Occipital lobe (tissue), 2 donors: ENCODE data around the gene MRPL24. TPM values are rescaled to one million over a fixed set of nuclear protein-coding genes. Genes with fewer than 3 reads are reported as not detected.

Experiments used
- DNase-seq: peaks from one replicate; lab custom pipeline; 2025; lab: John Stamatoyannopoulos, UW
- total RNA-seq: library from RNA; depleted of rRNA; stranded (reverse); fragments of >200 nt; gene quantifications from one replicate; pipeline ENCODE4 v1.2.3, GENCODE V29; 2014

Gene MRPL24
- total RNA-seq, 1 donor from 2014 or later, result 10.6 TPM

DNA sequence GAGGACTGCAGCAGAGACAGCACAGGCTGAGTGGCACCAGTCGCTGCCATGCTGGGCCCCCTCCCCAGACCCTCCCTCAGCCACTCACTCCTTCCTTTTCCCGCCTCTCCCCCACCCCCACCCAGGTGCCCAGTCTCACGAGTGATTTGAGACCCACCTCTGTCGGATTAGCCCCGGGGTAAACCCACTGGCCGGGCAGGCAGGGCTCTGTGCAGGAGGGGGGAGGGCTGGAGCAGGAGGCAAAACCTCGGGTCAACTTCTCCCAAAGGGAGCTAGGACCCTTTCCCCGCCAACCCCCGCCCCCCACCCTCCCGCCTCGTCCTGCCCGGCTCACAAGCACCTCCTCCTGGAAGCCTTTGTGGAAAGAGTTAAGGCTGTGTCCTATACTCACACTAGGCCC, 3.5 kb upstream of the MRPL24 start:
- no peak for DNase-seq

- DNase-seq, result no peak
Measured at GRCh38 chr1:156743367-156744302, 2.7 kb upstream of the MRPL24 start.

DNA sequence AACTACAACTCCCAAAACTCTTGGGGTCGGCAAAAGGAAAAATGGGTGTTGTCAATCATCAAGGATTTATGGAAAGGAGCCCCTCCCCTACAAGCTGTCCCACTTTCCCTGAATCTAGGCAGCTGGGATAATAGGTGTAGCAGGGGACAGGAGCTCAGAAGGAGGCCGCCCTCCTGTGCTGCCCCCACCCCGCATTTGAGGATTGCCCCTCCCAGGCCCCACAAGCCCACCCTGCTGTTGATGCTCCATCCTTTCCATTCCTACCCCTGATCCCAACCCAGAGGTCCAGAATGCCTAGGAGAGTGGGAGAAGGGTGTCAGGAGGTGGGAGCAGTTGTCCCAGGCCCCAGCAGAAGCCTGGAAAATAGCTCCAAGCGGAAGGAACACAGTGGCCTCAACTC, 1.9 kb upstream of the MRPL24 start:
- no peak for DNase-seq

DNA sequence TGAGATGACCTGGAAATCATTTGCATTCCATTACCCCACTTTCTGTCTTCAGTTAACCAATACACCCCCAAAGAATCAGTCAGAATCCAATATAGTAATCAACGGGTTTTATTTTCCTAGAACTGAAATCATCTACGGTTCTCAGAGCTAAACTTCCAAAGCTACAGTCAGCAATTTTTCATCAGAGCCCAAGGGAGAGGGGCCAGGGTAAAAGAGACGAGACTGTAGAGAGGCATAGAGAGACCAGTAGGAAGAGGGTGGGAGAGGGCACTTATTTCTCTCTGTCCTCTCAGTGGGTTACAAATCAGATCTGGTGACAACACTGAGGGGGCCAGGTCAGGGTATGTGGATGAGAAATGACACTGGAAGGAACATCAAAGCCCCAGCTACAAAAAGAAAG, 1.1 kb upstream of the MRPL24 start:
- no peak for DNase-seq

DNA sequence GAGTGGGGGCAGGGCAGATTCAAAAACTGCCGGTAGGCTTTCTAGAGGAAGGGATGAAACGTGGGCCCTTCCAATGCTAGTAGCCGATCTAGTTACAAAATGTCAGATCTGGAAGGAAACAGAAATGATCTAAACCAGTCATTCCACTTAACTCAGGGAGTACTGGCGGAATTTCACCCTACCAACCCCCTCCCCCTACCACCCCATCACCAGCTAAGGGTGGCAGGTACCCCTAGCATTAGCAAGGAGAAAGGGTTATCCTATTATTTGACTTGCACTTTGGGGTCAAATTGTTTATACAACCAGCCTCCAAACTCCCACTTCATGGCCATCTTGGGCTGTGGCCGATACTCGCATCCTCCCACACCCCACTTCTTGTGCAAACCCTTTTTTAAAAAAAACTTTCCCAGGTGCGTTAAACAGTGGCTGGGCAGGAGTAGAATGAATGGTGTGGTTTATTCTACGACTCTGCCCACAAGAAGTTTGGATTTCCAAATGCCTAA, 644 bp upstream of the MRPL24 start:
- DNase-seq, result no peak

DNA sequence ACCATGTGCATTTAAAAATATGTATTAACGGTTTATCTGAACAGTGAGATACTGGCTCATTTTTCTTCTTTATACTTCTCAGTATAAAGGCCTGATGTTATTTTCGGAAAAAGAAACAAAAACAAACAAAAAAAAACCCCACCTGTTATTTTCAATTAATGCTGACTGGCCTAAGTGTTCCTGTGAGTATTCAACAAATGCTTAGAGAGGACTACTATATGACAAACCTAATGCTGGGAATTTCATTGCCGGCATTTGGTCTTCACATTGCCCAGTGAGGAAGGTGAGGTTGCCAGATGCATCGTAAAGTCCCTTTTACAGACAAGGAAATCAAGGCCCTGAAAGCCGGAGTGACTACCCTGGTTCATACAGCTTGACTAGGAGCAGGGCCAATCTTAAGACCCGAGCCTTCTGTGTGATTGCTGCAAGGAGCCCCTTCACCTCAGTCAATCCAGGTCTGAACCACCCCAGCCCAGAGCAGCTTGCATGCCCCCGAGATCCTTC, 599 bp downstream of the MRPL24 start:
- no peak for DNase-seq

- no peak for DNase-seq
Measured at GRCh38 chr1:156738916-156739315, 2.0 kb downstream of the MRPL24 start.

DNA sequence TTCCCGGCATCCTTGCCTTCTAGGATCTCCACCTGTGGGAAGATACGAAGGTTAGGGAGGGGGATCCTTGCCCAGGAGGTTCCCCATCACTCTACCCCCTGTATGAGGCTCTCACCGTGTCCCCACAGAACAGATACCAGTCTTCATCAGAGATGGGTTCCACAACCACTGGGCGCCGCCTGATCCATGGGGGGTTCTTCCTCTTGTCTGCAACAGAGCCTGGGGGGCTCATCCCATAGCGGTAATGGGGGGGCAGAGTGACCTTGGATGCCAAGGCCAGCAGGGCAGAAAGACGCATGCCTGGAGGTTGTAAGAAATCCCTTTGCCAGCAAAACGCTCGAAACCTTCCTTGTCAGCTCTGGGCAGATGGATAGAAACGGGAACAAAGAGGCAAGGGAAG, 2.5 kb downstream of the MRPL24 start:
- no peak for DNase-seq

GRCh38 chr1:156733989-156734584, 6.8 kb downstream of the MRPL24 start:
- no peak for DNase-seq

DNA sequence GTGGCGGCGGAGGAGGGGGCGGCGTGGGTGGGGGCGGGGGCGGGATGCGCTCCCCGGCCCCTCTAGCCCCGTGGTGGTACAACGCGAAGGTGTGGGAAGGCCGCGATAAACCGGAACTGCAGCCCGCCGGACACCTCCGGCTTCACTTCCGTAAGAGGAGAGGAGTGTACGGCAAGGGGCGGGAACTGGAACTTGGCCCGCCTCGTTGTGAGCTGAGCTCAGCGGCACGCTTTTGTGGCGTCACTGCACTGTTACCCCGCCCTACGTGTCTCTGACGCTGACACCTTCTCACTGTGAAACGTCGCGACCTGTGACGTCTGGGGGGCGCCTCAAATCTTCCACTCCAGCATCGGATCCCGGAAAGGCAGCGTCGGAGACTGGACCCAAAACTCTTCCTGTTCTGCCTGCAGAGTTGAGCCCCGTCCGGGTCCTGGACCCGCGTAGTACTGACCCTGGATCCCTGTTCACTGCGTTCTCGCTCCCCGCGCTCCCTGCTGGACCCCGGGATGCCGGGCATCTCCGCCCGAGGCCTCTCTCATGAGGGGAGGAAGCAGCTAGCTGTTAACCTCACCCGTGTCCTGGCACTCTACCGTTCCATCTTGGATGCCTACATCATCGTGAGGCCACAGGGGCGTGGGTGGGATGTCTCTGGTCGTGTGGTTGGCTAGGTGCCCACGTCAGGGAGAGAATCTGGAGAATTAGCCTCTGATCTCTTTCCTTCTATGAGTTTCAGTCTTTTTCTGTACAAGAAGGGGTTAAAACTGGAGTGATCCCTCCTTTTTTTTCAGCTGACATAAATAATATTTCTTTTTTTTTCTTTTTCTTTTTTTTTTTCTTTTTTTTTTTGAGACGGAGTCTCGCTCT, 12.1 kb downstream of the MRPL24 start, which contains the start of gene ISG20L2:
Gene ISG20L2, minus strand, starts transcription at position 168 of the 864 bp plus-strand sequence. CDS start 1,114 bp downstream, outside the sequence.
- peak; percentile 92 for DNase-seq

- DNase-seq, result peak; percentile 81
Measured at GRCh38 chr1:156727926-156728598, 12.8 kb downstream of the MRPL24 start, which contains the start of gene METTL25B. TSS of gene METTL25B (plus strand) at chr1:156728469. CDS start at chr1:156729105, 636 bp downstream.

GRCh38 chr1:156727492-156727891, 13.4 kb downstream of the MRPL24 start:
- no peak for DNase-seq

- no peak for DNase-seq
Measured at GRCh38 chr1:156726549-156727226, 14.2 kb downstream of the MRPL24 start.

DNA sequence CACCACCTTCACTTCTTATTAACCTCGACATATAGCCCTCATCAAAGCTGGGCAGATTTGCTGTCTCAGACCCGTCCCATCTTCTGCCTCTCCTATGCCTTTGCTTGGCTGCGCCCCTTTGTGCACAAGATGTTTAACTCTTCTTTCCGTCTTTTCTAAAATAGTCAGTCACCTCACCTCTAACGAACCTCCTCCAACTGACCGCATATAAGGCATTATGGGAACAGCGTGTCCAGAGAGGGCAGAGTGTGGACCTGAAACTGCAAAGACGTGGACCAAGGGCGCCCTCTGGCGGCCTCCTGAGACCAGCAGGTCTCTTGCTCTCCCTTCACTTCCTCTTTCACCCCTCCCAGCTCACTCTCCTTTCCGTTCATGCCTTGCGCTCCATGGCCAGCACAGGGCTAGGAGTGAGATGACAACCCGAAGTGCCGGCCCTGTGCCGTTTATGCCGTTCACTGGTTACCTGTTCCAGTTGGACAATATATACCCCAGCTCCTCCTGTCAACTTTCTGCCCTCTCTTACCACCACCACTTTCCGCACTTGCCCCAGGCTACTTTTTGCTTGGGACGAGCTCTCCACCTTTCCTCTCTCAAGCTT, 15.1 kb downstream of the MRPL24 start:
- DNase-seq, result peak; percentile 74

DNA sequence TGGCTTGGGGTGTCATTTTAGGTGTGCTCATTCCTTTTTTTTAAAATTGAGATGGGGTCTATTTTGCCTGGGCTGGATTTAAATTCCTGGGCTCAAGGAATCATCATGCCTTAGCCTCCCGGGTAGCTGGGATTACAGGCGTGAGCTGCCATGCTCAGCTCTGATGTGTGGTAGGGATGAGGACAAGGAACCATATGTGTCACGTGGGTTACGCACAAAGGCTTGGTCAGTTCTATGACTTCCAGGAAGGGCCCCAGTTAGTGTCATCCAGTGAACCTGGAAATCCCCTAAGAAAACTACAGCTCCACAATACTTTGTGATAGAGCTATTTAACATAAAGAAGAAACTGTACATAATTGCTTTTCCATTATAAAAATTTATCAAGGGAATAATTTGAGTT, 19.4 kb downstream of the MRPL24 start:
- DNase-seq, result no peak

DNA sequence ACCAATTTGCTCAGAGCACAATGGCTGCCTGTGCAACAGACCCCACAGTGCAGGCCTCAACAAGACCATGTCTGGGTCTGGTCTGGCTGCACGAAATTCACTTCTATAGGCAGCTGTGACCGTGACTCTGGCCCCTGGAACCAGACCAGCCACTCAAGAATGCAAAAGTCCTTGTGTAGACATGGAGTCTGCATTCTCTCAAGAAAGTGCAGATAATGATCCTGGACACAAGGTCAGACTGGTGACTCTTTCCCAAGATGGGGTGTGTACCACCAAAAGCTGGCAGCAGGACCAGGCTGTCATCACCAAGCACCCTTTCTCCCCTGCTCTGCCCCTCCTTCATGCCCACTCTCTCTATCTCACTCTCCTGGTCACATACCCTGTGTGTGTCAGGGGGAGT, 19.8 kb downstream of the MRPL24 start:
- DNase-seq, result no peak

GRCh38 chr1:156717351-156717750, 23.5 kb downstream of the MRPL24 start:
- no peak for DNase-seq

GRCh38 chr1:156714830-156715229, 26.1 kb downstream of the MRPL24 start:
- no peak for DNase-seq

- no peak for DNase-seq
Measured at GRCh38 chr1:156712626-156713025, 28.3 kb downstream of the MRPL24 start.
